Fibroblast of lung (primary cell): ENCODE measurements around the gene CDH4.

Source experiments
- CTCF ChIP-seq, 2 donors: IDR thresholded peaks in 1 of 2; conservative IDR thresholded peaks in 1 of 2; 1 replicate in 1 of 2; 2 replicates in 1 of 2; pipeline ENCODE4 v1.5.1; 2011 to 2012; ENCODE audit warnings: low read length in 2 of 2, control low read depth in 1 of 2, inconsistent platforms in 1 of 2, low read depth in 1 of 2, mild to moderate bottlenecking in 1 of 2
- EZH2 ChIP-seq: IDR thresholded peaks from 2 replicates; pipeline ENCODE4 v1.5.1; 2012; ENCODE audit warnings: low read length, control low read depth, mild to moderate bottlenecking; ENCODE audit errors: missing control alignments

- no peak for TF ChIP-seq EZH2
- TF ChIP-seq CTCF (conservative IDR thresholded peaks at IDR 0.05 in 1 of 2, IDR thresholded peaks at IDR 0.05 in 1 of 2; ENCODE audit: low read depth in 1 of 2, low read length in 2 of 2): no peak
Observed at GRCh38 chr20:61508301-61509096, 256.4 kb downstream of the CDH4 start.
